SK-N-SH (cell line): Measurements from ENCODE around the gene ME3. TPM values are rescaled to one million over a fixed set of nuclear protein-coding genes. Genes with fewer than 3 reads are reported as not detected.

Experiments
- CTCF ChIA-PET: fragments of 300-600, 350-600 bp; formaldehyde crosslinking; extraction: SDS; loops from one replicate; lab custom pipeline; 2021; lab: Yijun Ruan, JAX
- POLR2A ChIA-PET: fragments of 350-600 bp; sonication (Branson Sonifier 250); formaldehyde crosslinking; extraction: SDS; loops from one replicate; lab custom pipeline; 2020; ENCODE audit warnings: antibody characterized with exemption, inconsistent platforms; lab: Yijun Ruan, JAX
- DNase-seq: peaks from one replicate; pipeline ENCODE4 v3.0.0; 2012
- H2AFZ ChIP-seq: fragments of 200-600 bp; sonication (generic); 2 replicates; pipeline ENCODE4 v1.8.1; 2016; ENCODE audit warnings: antibody characterized with exemption, mild to moderate bottlenecking, low read depth
- H3F3A ChIP-seq: fragments of 200-600 bp; sonication (generic); replicated peaks from 2 replicates; pipeline ENCODE3; 2016; ENCODE audit warnings: antibody characterized with exemption, mild to moderate bottlenecking; ENCODE audit not compliant: insufficient read depth
- H3K27ac ChIP-seq, 2 experiments: fragments of 200-500 bp in 1 of 2; fragments of 200-600 bp in 1 of 2; sonication (Bioruptor generic) in 1 of 2; sonication (generic), shearing (Covaris generic) in 1 of 2; 2 replicates each; pipeline versions ENCODE4 v1.5.1 to v1.6.1; 2014 to 2016; ENCODE audit warnings: low read depth in 2 of 2, inconsistent platforms in 1 of 2, low read length in 1 of 2, mild to moderate bottlenecking in 1 of 2, mixed read lengths in 1 of 2
- H3K27me3 ChIP-seq: fragments of 200-600 bp; sonication (generic), shearing (Covaris generic); 2 replicates; pipeline ENCODE4 v1.6.1; 2016; ENCODE audit warnings: mixed run types; ENCODE audit not compliant: insufficient read depth
- H3K36me3 ChIP-seq, 2 experiments: fragments of 200-500 bp in 1 of 2; fragments of 200-600 bp in 1 of 2; sonication (Bioruptor generic) in 1 of 2; sonication (generic) in 1 of 2; replicated peaks in 1 of 2; 2 replicates each; pipeline versions ENCODE3 to v1.5.1; 2014 to 2016; ENCODE audit warnings: low read length in 1 of 2, mild to moderate bottlenecking in 1 of 2; ENCODE audit not compliant: insufficient read depth in 2 of 2, control insufficient read depth in 1 of 2
- H3K4me1 ChIP-seq, 2 experiments: fragments of 200-500 bp in 1 of 2; fragments of 200-600 bp in 1 of 2; sonication (Bioruptor generic) in 1 of 2; sonication (generic), shearing (Covaris generic) in 1 of 2; 2 replicates each; pipeline versions ENCODE4 v1.5.1 to v1.6.1; 2014 to 2016; ENCODE audit warnings: low read depth in 1 of 2, low read length in 1 of 2, mixed run types in 1 of 2; ENCODE audit not compliant: insufficient read depth in 2 of 2, control insufficient read depth in 1 of 2
- H3K4me2 ChIP-seq: fragments of 200-600 bp; sonication (generic), shearing (Covaris generic); 2 replicates; pipeline ENCODE4 v1.6.1; 2017; ENCODE audit warnings: mixed run types
- H3K4me3 ChIP-seq, 2 experiments: fragments of 200-500 bp in 1 of 2; fragments of 200-600 bp in 1 of 2; sonication (Bioruptor generic) in 1 of 2; sonication (generic), shearing (Covaris generic) in 1 of 2; 2 replicates each; pipeline versions ENCODE4 v1.5.1 to v1.8.1; 2014 to 2016; ENCODE audit warnings: low read depth in 2 of 2, inconsistent platforms in 1 of 2, low read length in 1 of 2, mild to moderate bottlenecking in 1 of 2, mixed read lengths in 1 of 2, moderate library complexity in 1 of 2
- H3K79me2 ChIP-seq: fragments of 200-600 bp; sonication (generic); 2 replicates; pipeline ENCODE4 v1.8.1; 2017; ENCODE audit warnings: mild to moderate bottlenecking; ENCODE audit not compliant: insufficient read depth
- H3K9ac ChIP-seq: fragments of 200-600 bp; sonication (generic); 2 replicates; pipeline ENCODE4 v1.6.1; 2017; ENCODE audit warnings: mixed run types
- H3K9me2 ChIP-seq: fragments of 200-600 bp; sonication (generic); 2 replicates; pipeline ENCODE4 v1.6.1; 2017; ENCODE audit warnings: mixed run types
- H3K9me3 ChIP-seq: fragments of 200-600 bp; sonication (generic); 2 replicates; pipeline ENCODE4 v1.6.1; 2017; ENCODE audit warnings: mixed run types, mild to moderate bottlenecking, moderate library complexity
- H4K20me1 ChIP-seq: fragments of 200-600 bp; sonication (generic); 2 replicates; pipeline ENCODE4 v1.6.1; 2017; ENCODE audit warnings: mild to moderate bottlenecking, mixed run types; ENCODE audit not compliant: insufficient read depth
- CHD2 ChIP-seq: fragments of 150-350 bp; IDR thresholded peaks from 2 replicates; pipeline ENCODE4 v1.6.1; 2018; ENCODE audit warnings: low read length; ENCODE audit not compliant: partially characterized antibody
- ELF1 ChIP-seq: IDR thresholded peaks from 2 replicates; pipeline ENCODE4 v1.4.0; 2012
- FOSL2 ChIP-seq: IDR thresholded peaks from 2 replicates; pipeline ENCODE4 v1.4.0; 2012; ENCODE audit warnings: low read depth, mild to moderate bottlenecking, moderate library complexity, borderline replicate concordance
- NFIC ChIP-seq: IDR thresholded peaks from 2 replicates; pipeline ENCODE4 v1.4.0; 2012; ENCODE audit warnings: borderline replicate concordance
- PBX3 ChIP-seq: IDR thresholded peaks from 2 replicates; pipeline ENCODE4; 2012
- POLR2AphosphoS5 ChIP-seq: IDR thresholded peaks from 2 replicates; pipeline ENCODE4 v1.6.1; 2012; ENCODE audit warnings: low read depth, low read length
- WGBS: methylation state at CpG from one replicate; pipeline ENCODE4 v1.1.6; 2017; ENCODE audit warnings: low lambda C conversion rate; 5-methylcytosine and 5-hydroxymethylcytosine counted together
- polyA plus RNA-seq, 3 experiments: library from polyadenylated mRNA; depleted of rRNA; stranded (reverse); fragments of >200 nt; gene quantifications; 2 replicates each; pipeline ENCODE4 v1.2.3, GENCODE V29; 2012

The ME3 gene
- polyA plus RNA-seq, 1 of the 3 experiments (the other 2 are of a cell fraction), result 22.0 TPM

GRCh38 chr11:86499723-86500129, 172.7 kb downstream of the ME3 start:
- Histone ChIP-seq H3K27me3 (no peaks in the 10 kb centered on the region), H3K4me3 (no peak overlapping the region), H3K36me3 (no peaks in the 10 kb centered on the region), H3K9me2 (no peaks in the 10 kb centered on the region), H2AFZ (no peak overlapping the region), H3K9ac (no peak overlapping the region), H3K4me1 (peaks cover 0 to 6% of the 10 kb centered on the region in 2 experiments; a peak in 1 of 4 replicates), H3K9me3 (no peaks in the 10 kb centered on the region), H3K27ac (no peak overlapping the region), H3K4me2 (no peak overlapping the region), H3K79me2 (no peaks in the 10 kb centered on the region), H3F3A (no peaks in the 10 kb centered on the region), H4K20me1 (no peaks in the 10 kb centered on the region)
- ChIA-PET POLR2A (no interaction called here), CTCF (no interaction called here)
- TF ChIP-seq ELF1 (no peak), NFIC (no peak), PBX3 (no peak)
- no peak for DNase-seq
- WGBS, result 65% methylated on average over 4 of the region's 4 CpGs

- Histone ChIP-seq H3K4me3 (no peak overlapping the region), H3K79me2 (no peaks in the 10 kb centered on the region), H3F3A (no peaks in the 10 kb centered on the region), H3K27ac (no peak overlapping the region), H2AFZ (no peak overlapping the region), H4K20me1 (no peaks in the 10 kb centered on the region), H3K9ac (no peak overlapping the region), H3K9me2 (no peaks in the 10 kb centered on the region), H3K4me2 (no peak overlapping the region), H3K4me1 (peaks cover 0 to 6% of the 10 kb centered on the region in 2 experiments; a peak in 1 of 4 replicates), H3K27me3 (no peaks in the 10 kb centered on the region), H3K9me3 (no peaks in the 10 kb centered on the region), H3K36me3 (no peaks in the 10 kb centered on the region)
- 97% methylated on average over 9 of the region's 10 CpGs for WGBS
- ChIA-PET CTCF (interaction anchor here (0.6 to 1.8 kb wide), 4 partner anchors 9 to 592 kb away, joined by 3 to 4 read pairs (median 3); no protein-coding TSS in a partner anchor), POLR2A (no interaction called here)
- TF ChIP-seq POLR2AphosphoS5, result no peak
- DNase-seq, result no peak
Observed at GRCh38 chr11:86497836-86498235, 174.6 kb downstream of the ME3 start.

GRCh38 chr11:86497310-86497709, 175.1 kb downstream of the ME3 start:
- no peaks in the 10 kb centered on the region for H4K20me1 ChIP-seq
- H3K9me2 ChIP-seq, result no peaks in the 10 kb centered on the region
- ChIA-PET POLR2A (no interaction called here), CTCF (interaction anchor here (1.8 kb wide), 1 partner anchor 306 kb away, joined by 4 read pairs; no protein-coding TSS in a partner anchor)
- no peak for DNase-seq
- H3K79me2 ChIP-seq, result no peaks in the 10 kb centered on the region
- no peaks in the 10 kb centered on the region for H3K9me3 ChIP-seq
- H3K36me3 ChIP-seq, result no peaks in the 10 kb centered on the region
- H3K4me1 ChIP-seq, result peaks cover 0 to 6% of the 10 kb centered on the region in 2 experiments; a peak in 1 of 4 replicates
- H3K27me3 ChIP-seq, result no peaks in the 10 kb centered on the region
- WGBS, result 55% methylated on average over 1 of the region's 2 CpGs
- no peak overlapping the region for H3K4me3 ChIP-seq
- no peak overlapping the region for H3K9ac ChIP-seq
- TF ChIP-seq FOSL2 (0 out of 2 replicates have a peak, but pooled peaks have one; percentile 7), CHD2 (no peak)
- H2AFZ ChIP-seq, result no peak overlapping the region
- H3K4me2 ChIP-seq, result no peak overlapping the region
- H3F3A ChIP-seq, result no peaks in the 10 kb centered on the region
- H3K27ac ChIP-seq, result peak overlapping the region in 1 of 2 experiments; percentile 18; a peak in 1 of 4 replicates
